ENCODE data around the gene TULP3.

TULP3 gene

GRCh38 chr12:2912216-2912575 is 21.5 kb downstream of the TULP3 start:
- ATAC-seq: no peak
- no peak for TF ChIP-seq PATZ1 (CRISPR knock-in tag; IDR thresholded peaks at IDR 0.05; ENCODE audit: borderline replicate concordance)
- no peak for TF ChIP-seq TCF4 (CRISPR knock-in tag; IDR thresholded peaks at IDR 0.05; ENCODE audit: borderline replicate concordance)
- TF ChIP-seq ZNF565 (CRISPR knock-in tag; conservative IDR thresholded peaks at IDR 0.05; ENCODE audit: low read depth): no peak
- TF ChIP-seq TSHZ2 (CRISPR knock-in tag; IDR thresholded peaks at IDR 0.05): no peak
- no peak for TF ChIP-seq ARNTL (CRISPR knock-in tag; IDR thresholded peaks at IDR 0.05; ENCODE audit: borderline replicate concordance, low read depth)
- TF ChIP-seq CSDC2 (CRISPR knock-in tag; IDR thresholded peaks at IDR 0.05): no peak
- TF ChIP-seq BACH2 (CRISPR knock-in tag; IDR thresholded peaks at IDR 0.05; ENCODE audit: borderline replicate concordance): no peak
- no peak for TF ChIP-seq ZNF70 (CRISPR knock-in tag; IDR thresholded peaks at IDR 0.05)
- no peak for TF ChIP-seq CREB5 (CRISPR knock-in tag; IDR thresholded peaks at IDR 0.05; ENCODE audit: low read depth)

GRCh38 chr12:2919249-2919648 is 28.6 kb downstream of the TULP3 start:
- ATAC-seq: no peak
- no peak for TF ChIP-seq RARB (CRISPR knock-in tag; IDR thresholded peaks at IDR 0.05)
- TF ChIP-seq TCF4 (CRISPR knock-in tag; IDR thresholded peaks at IDR 0.05; ENCODE audit: borderline replicate concordance): no peak
- no peak for TF ChIP-seq TOX (CRISPR knock-in tag; IDR thresholded peaks at IDR 0.05; ENCODE audit: borderline replicate concordance)
- TF ChIP-seq ARNTL (CRISPR knock-in tag; IDR thresholded peaks at IDR 0.05; ENCODE audit: borderline replicate concordance, low read depth): no peak
- TF ChIP-seq BACH2 (CRISPR knock-in tag; IDR thresholded peaks at IDR 0.05; ENCODE audit: borderline replicate concordance): no peak

- TF ChIP-seq ISL1 (CRISPR knock-in tag; IDR thresholded peaks at IDR 0.05) (no peak), CREB5 (CRISPR knock-in tag; IDR thresholded peaks at IDR 0.05; ENCODE audit: low read depth) (no peak), ZFP3 (CRISPR knock-in tag; IDR thresholded peaks at IDR 0.05) (no peak), POU6F1 (CRISPR knock-in tag; IDR thresholded peaks at IDR 0.05; ENCODE audit: borderline replicate concordance, low read depth) (no peak), GLIS3 (CRISPR knock-in tag; IDR thresholded peaks at IDR 0.05) (no peak), PATZ1 (CRISPR knock-in tag; IDR thresholded peaks at IDR 0.05; ENCODE audit: borderline replicate concordance) (no peak), ZC3H10 (CRISPR knock-in tag; IDR thresholded peaks at IDR 0.05) (no peak), ZFP30 (CRISPR knock-in tag; IDR thresholded peaks at IDR 0.05) (no peak), CSRNP3 (CRISPR knock-in tag; IDR thresholded peaks at IDR 0.05) (no peak)
- ATAC-seq: no peak
Measured at GRCh38 chr12:2922329-2922728, 31.6 kb downstream of the TULP3 start.

Measured in SK-N-SH treated with all-trans-retinoic acid at 6 μM for 48 hours (cell line).